H1 (cell line): Measurements from ENCODE around the gene METTL25B. TPM values are rescaled to one million over a fixed set of nuclear protein-coding genes. Genes with fewer than 3 reads are reported as not detected.
A peak's percentile ranks its signal among the peaks of the same experiment; 100 is the strongest.

Experiments
- CTCF ChIA-PET: fragments of 300-600 bp; sonication (Branson Sonifier 250); formaldehyde crosslinking; loops from one replicate; lab custom pipeline; 2021; ENCODE audit not compliant: partially characterized antibody; lab: Charles Lee
- POLR2A ChIA-PET: fragments of 300-600 bp; sonication (Branson Sonifier 250); formaldehyde crosslinking; loops from one replicate; lab custom pipeline; 2021; ENCODE audit warnings: inconsistent platforms; ENCODE audit not compliant: partially characterized antibody; lab: Charles Lee
- DNase-seq, 2 experiments: peaks; one replicate each; pipeline versions ENCODE4 v3.0.0 to v3.0.0-alpha.2; 2010 to 2022; ENCODE audit warnings: low spot score in 2 of 2, low read depth in 1 of 2, mixed read lengths in 1 of 2
- FAIRE-seq: peaks from 2 replicates; lab custom pipeline; 2011; peaks lifted over from hg19 to GRCh38; lab: Jason Lieb, UNC
- H2AFZ ChIP-seq: 2 replicates; pipeline ENCODE4 v1.8.1; 2012; ENCODE audit warnings: low read length, inconsistent platforms
- H2AK5ac ChIP-seq: 2 replicates; pipeline ENCODE4 v1.6.1; 2013; ENCODE audit warnings: low read depth, low read length
- H2BK120ac ChIP-seq: replicated peaks from 2 replicates; pipeline ENCODE3; 2013; ENCODE audit warnings: low read depth, low read length, inconsistent platforms
- H2BK12ac ChIP-seq: 2 replicates; pipeline ENCODE4 v1.6.1; 2013; ENCODE audit warnings: low read depth, low read length
- H2BK15ac ChIP-seq: 2 replicates; pipeline ENCODE4 v1.6.1; 2013; ENCODE audit warnings: low read length
- H2BK20ac ChIP-seq: 2 replicates; pipeline ENCODE4 v1.6.1; 2013; ENCODE audit warnings: low read length
- H2BK5ac ChIP-seq: 2 replicates; pipeline ENCODE4 v1.6.1; 2013; ENCODE audit warnings: low read depth, low read length
- H3K14ac ChIP-seq: 2 replicates; pipeline ENCODE4 v1.6.1; 2013; ENCODE audit warnings: inconsistent platforms; ENCODE audit not compliant: insufficient read length
- H3K18ac ChIP-seq: 2 replicates; pipeline ENCODE4 v1.6.1; 2013; ENCODE audit warnings: low read length; ENCODE audit errors: extremely low read depth
- H3K23ac ChIP-seq: 2 replicates; pipeline ENCODE4 v1.6.1; 2013; ENCODE audit warnings: inconsistent platforms; ENCODE audit not compliant: insufficient read length
- H3K23me2 ChIP-seq: 2 replicates; pipeline ENCODE4 v1.6.1; 2013; ENCODE audit warnings: low read depth, low read length
- H3K27ac ChIP-seq: 2 replicates; pipeline ENCODE4 v1.6.1; 2011; ENCODE audit warnings: low read depth, low read length, inconsistent platforms
- H3K27me3 ChIP-seq, 4 experiments: replicated peaks in 1 of 4; 1 replicate in 1 of 4; 2 replicates in 3 of 4; pipeline versions ENCODE4 v1.6.1 to v1.8.1; 2011 to 2013; ENCODE audit warnings: low read length in 3 of 4, mild to moderate bottlenecking in 3 of 4, inconsistent platforms in 2 of 4, mixed read lengths in 2 of 4, moderate library complexity in 1 of 4; ENCODE audit not compliant: control insufficient read depth in 3 of 4, insufficient read depth in 3 of 4; ENCODE audit errors: extremely low read depth in 1 of 4
- H3K36me3 ChIP-seq, 4 experiments: 2 replicates each; pipeline versions ENCODE4 v1.6.1 to v1.8.1; 2011 to 2013; ENCODE audit warnings: mild to moderate bottlenecking in 4 of 4, low read length in 3 of 4, moderate library complexity in 2 of 4, control low read depth in 1 of 4, inconsistent platforms in 1 of 4; ENCODE audit not compliant: insufficient read depth in 4 of 4, control insufficient read depth in 2 of 4
- H3K4ac ChIP-seq: replicated peaks from 2 replicates; pipeline ENCODE3; 2013; ENCODE audit warnings: low read length, low read depth, mixed read lengths, inconsistent platforms; ENCODE audit not compliant: insufficient read length
- H3K4me1 ChIP-seq, 4 experiments: replicated peaks in 1 of 4; 1 replicate in 1 of 4; 2 replicates in 3 of 4; pipeline versions ENCODE4 v1.6.1 to v1.8.1; 2011 to 2013; ENCODE audit warnings: low read length in 3 of 4, inconsistent platforms in 2 of 4, mixed read lengths in 1 of 4; ENCODE audit not compliant: insufficient read depth in 4 of 4, control insufficient read depth in 3 of 4
- H3K4me2 ChIP-seq, 2 experiments: 2 replicates each; pipeline versions ENCODE4 v1.6.1 to v1.8.1; 2011 to 2013; ENCODE audit warnings: low read depth in 2 of 2, low read length in 2 of 2, control low read depth in 1 of 2, inconsistent platforms in 1 of 2, mild to moderate bottlenecking in 1 of 2; ENCODE audit not compliant: insufficient read depth in 1 of 2
- H3K4me3 ChIP-seq, 4 experiments: fragments of 200-600, 300-600 bp in 1 of 4; sonication (generic), shearing (Covaris generic), sonication (Bioruptor Twin) in 1 of 4; 2 replicates each; pipeline versions ENCODE4 v1.5.1 to v1.8.1; 2011 to 2016; ENCODE audit warnings: low read length in 4 of 4, low read depth in 3 of 4, control low read depth in 2 of 4, inconsistent platforms in 2 of 4, mild to moderate bottlenecking in 2 of 4, mixed read lengths in 1 of 4, moderate library complexity in 1 of 4; ENCODE audit not compliant: insufficient read depth in 2 of 4; ENCODE audit errors: extremely low read depth in 1 of 4
- H3K56ac ChIP-seq: replicated peaks from 2 replicates; pipeline ENCODE3; 2013; ENCODE audit warnings: low read depth, mild to moderate bottlenecking, mixed read lengths, low read length, inconsistent platforms; ENCODE audit not compliant: insufficient read length
- H3K79me1 ChIP-seq: 2 replicates; pipeline ENCODE4 v1.6.1; 2013; ENCODE audit warnings: low read depth, low read length, control low read depth
- H3K79me2 ChIP-seq, 2 experiments: 2 replicates each; pipeline versions ENCODE4 v1.6.1 to v1.8.1; 2012 to 2013; ENCODE audit warnings: low read length in 2 of 2, mild to moderate bottlenecking in 2 of 2, inconsistent platforms in 1 of 2; ENCODE audit not compliant: insufficient read depth in 2 of 2, control insufficient read depth in 1 of 2
- H3K9ac ChIP-seq, 4 experiments: replicated peaks in 1 of 4; 1 replicate in 1 of 4; 2 replicates in 3 of 4; pipeline versions ENCODE4 v1.6.1 to v1.8.1; 2011 to 2013; ENCODE audit warnings: low read depth in 3 of 4, low read length in 3 of 4, control low read depth in 2 of 4, mild to moderate bottlenecking in 2 of 4, moderate library complexity in 2 of 4, inconsistent platforms in 1 of 4; ENCODE audit errors: extremely low read depth in 1 of 4
- H3K9me3 ChIP-seq, 2 experiments: 2 replicates each; pipeline versions ENCODE4 v1.6.1 to v1.8.1; 2012 to 2013; ENCODE audit warnings: mild to moderate bottlenecking in 2 of 2, moderate library complexity in 2 of 2, control low read depth in 1 of 2, inconsistent platforms in 1 of 2, low read depth in 1 of 2, low read length in 1 of 2, mixed read lengths in 1 of 2; ENCODE audit not compliant: insufficient read depth in 2 of 2
- H4K20me1 ChIP-seq, 2 experiments: replicated peaks in 1 of 2; 2 replicates each; pipeline versions ENCODE3 to v1.8.1; 2011 to 2013; ENCODE audit warnings: inconsistent platforms in 2 of 2, low read length in 2 of 2, mild to moderate bottlenecking in 1 of 2; ENCODE audit not compliant: insufficient read depth in 2 of 2, control insufficient read depth in 1 of 2
- H4K5ac ChIP-seq: 2 replicates; pipeline ENCODE4 v1.6.1; 2013; ENCODE audit warnings: low read length, low read depth, mixed read lengths, inconsistent platforms; ENCODE audit not compliant: insufficient read length
- H4K8ac ChIP-seq: 2 replicates; pipeline ENCODE4 v1.8.0; 2013; ENCODE audit warnings: mild to moderate bottlenecking, moderate library complexity, low read length, inconsistent platforms; ENCODE audit not compliant: insufficient read depth; ENCODE audit errors: extremely low read depth
- H4K91ac ChIP-seq: replicated peaks from 2 replicates; pipeline ENCODE3; 2013; ENCODE audit warnings: low read length, mixed read lengths, inconsistent platforms; ENCODE audit not compliant: insufficient read length
- BACH1 ChIP-seq: IDR thresholded peaks from 2 replicates; pipeline ENCODE4 v1.6.1; 2012; ENCODE audit warnings: low read length, improper control_type of control experiment
- CBX8 ChIP-seq: fragments of 300-800, 300-1000 bp; sonication (generic); IDR thresholded peaks from 2 replicates; pipeline ENCODE4 v1.7.1; 2016; ENCODE audit warnings: low read depth, low read length, borderline replicate concordance
- CEBPB ChIP-seq: IDR thresholded peaks from 2 replicates; pipeline ENCODE4 v1.6.1; 2012; ENCODE audit warnings: low read depth, low read length
- CTBP2 ChIP-seq: IDR thresholded peaks from 2 replicates; pipeline ENCODE4 v1.7.0; 2011; ENCODE audit warnings: borderline replicate concordance, mild to moderate bottlenecking, moderate library complexity, mixed read lengths, low read length; ENCODE audit not compliant: insufficient read depth, insufficient read length
- EP300 ChIP-seq, 2 experiments: IDR thresholded peaks; 1 replicate in 1 of 2; 2 replicates in 1 of 2; pipeline ENCODE4 v1.6.1; 2011 to 2012; ENCODE audit warnings: low read depth in 2 of 2, low read length in 2 of 2, mild to moderate bottlenecking in 2 of 2, borderline replicate concordance in 1 of 2, inconsistent platforms in 1 of 2, moderate library complexity in 1 of 2
- GTF2F1 ChIP-seq: IDR thresholded peaks from 2 replicates; pipeline ENCODE4 v1.6.1; 2012; ENCODE audit warnings: low read depth, low read length, improper control_type of control experiment, borderline replicate concordance
- JUND ChIP-seq: IDR thresholded peaks from 2 replicates; pipeline ENCODE4 v1.6.1; 2011; ENCODE audit warnings: mild to moderate bottlenecking, improper control_type of control experiment, low read length
- SP4 ChIP-seq: IDR thresholded peaks from 2 replicates; pipeline ENCODE4 v1.6.1; 2012; ENCODE audit warnings: low read length, inconsistent platforms
- TBP ChIP-seq: IDR thresholded peaks from 2 replicates; pipeline ENCODE4 v1.6.1; 2011; ENCODE audit warnings: low read depth, low read length, improper control_type of control experiment
- USF2 ChIP-seq: IDR thresholded peaks from 2 replicates; pipeline ENCODE4 v1.6.1; 2011; ENCODE audit warnings: low read length, improper control_type of control experiment
- WGBS, 2 experiments: shearing (Covaris generic) in 1 of 2; methylation state at CpG; one replicate each; pipeline versions ENCODE4 v1.1.6 to v1.1.7; 2013 to 2015; ENCODE audit warnings: low lambda C conversion rate in 2 of 2, mixed read lengths in 2 of 2, inconsistent platforms in 1 of 2, low coverage in 1 of 2, missing lambda C conversion rate in 1 of 2; ENCODE audit not compliant: insufficient replicate concordance in 2 of 2, insufficient coverage in 1 of 2, insufficient read length in 1 of 2; ENCODE audit errors: extremely low coverage in 1 of 2, missing lambda C conversion rate in 1 of 2; 5-methylcytosine and 5-hydroxymethylcytosine counted together
- polyA plus RNA-seq, 7 experiments: library from polyadenylated mRNA; depleted of rRNA in 3 of 7; stranded (reverse) in 5 of 7; unstranded in 2 of 7; fragments of >200 nt in 5 of 7; fragments of 200-250 nt in 2 of 7; gene quantifications; 1 replicate in 5 of 7; 2 replicates in 1 of 7; 4 replicates in 1 of 7; pipeline versions ENCODE4 v1.2.1 to v1.2.3, GENCODE V29; 2011 to 2013; ENCODE audit warnings: missing spikeins in 2 of 7, mixed read lengths in 2 of 7
- total RNA-seq: library from RNA; stranded (reverse); fragmentation: NEBNext Ultra II Directional; extraction: Animal tissue kit (Norgen Biotek cat#: 25700); gene quantifications from 2 replicates; pipeline ENCODE4 v1.2.1, GENCODE V29; 2021

The METTL25B gene
- total and polyA plus RNA-seq, 2 of the 8 experiments (the other 6 are each of a cell fraction or from before 2014, with no cell fraction given), result 28.4 to 30.1 TPM

GRCh38 chr1:156691191-156691590 is 37.1 kb upstream of the METTL25B start:
- Histone ChIP-seq H4K91ac (peak overlapping the region; percentile 49), H3K9me3 (no peaks in the 10 kb centered on the region), H3K4ac (no peak overlapping the region), H4K8ac (no peak overlapping the region), H2BK5ac (peak overlapping the region; percentile 97; the same call in 1 of the 2 replicates), H2BK12ac (peak overlapping the region; percentile 78; the same call in 1 of the 2 replicates), H2BK120ac (no peak overlapping the region), H3K56ac (no peak overlapping the region), H3K27me3 (peaks cover 0 to 7% (median 0%) of the 10 kb centered on the region in 4 experiments; a peak in 2 of 7 replicates), H3K79me1 (no peaks in the 10 kb centered on the region), H3K14ac (no peak overlapping the region), H3K4me2 (peak overlapping the region; percentile 14 to 72), H2BK20ac (peak overlapping the region; percentile 87), H3K4me3 (peak overlapping the region in 2 of 4 experiments; percentile 7 to 49; a peak in 3 of 8 replicates), H4K5ac (peak overlapping the region; percentile 37), H2BK15ac (no peak overlapping the region), H4K20me1 (no peaks in the 10 kb centered on the region), H3K23ac (no peak overlapping the region), H3K4me1 (peaks cover 24 to 51% (median 38%) of the 10 kb centered on the region in 4 experiments), H3K23me2 (peaks cover 10% of the 10 kb centered on the region; the same call in 1 of the 2 replicates), H3K9ac (no peak overlapping the region), H3K27ac (no peak overlapping the region), H2AK5ac (no peak overlapping the region; the same call in 1 of the 2 replicates), H3K36me3 (no peaks in the 10 kb centered on the region), H2AFZ (no peak overlapping the region), H3K79me2 (no peaks in the 10 kb centered on the region), H3K18ac (peak overlapping the region; percentile 48; the same call in 1 of the 2 replicates)
- ChIA-PET POLR2A (interaction anchor here (0.7 to 13.9 kb wide), 11 partner anchors 9 to 169 kb away, joined by 3 to 530 read pairs (median 8); partner anchors contain the start of genes CRABP2, HDGF, ISG20L2 and METTL25B), CTCF (interaction anchor here (0.6 to 66.0 kb wide), 25 partner anchors 4 to 236 kb away, joined by 3 to 4284 read pairs (median 11); partner anchors contain the start of genes BCAN, CRABP2, HAPLN2 and INSRR)
- no peak for FAIRE-seq
- peak in 1 of 2 experiments; percentile 66 for DNase-seq
- 31% methylated on average over 9 of the region's 10 CpGs; no CpG with 5 or more reads in 1 of the 2 experiments for WGBS, 2 experiments
- TF ChIP-seq TBP (no peak), JUND (no peak), EP300 (IDR thresholded peaks at IDR 0.05; ENCODE audit: borderline replicate concordance in 1 of 2, low read depth in 2 of 2, low read length in 2 of 2) (no peak), GTF2F1 (no peak), CTBP2 (no peak), CEBPB (no peak), USF2 (no peak), SP4 (no peak), BACH1 (no peak), CBX8 (no peak)
